IMR-90 (cell line): ENCODE results near the gene MADCAM1. TPM values are rescaled to one million over a fixed set of nuclear protein-coding genes. Genes with fewer than 3 reads are reported as not detected.
"Not testable (repeated sequence)": the region's sequence is repeated elsewhere in the genome, so short reads cannot be mapped to it uniquely, and the experiment has no call there.

ENCODE experiments used
- ATAC-seq: fragments of 200-7000 bp; cut with Tn5 transposase; 2 replicates; pipeline ENCODE4 v1.9.1; 2020; ENCODE audit warnings: low read depth, mild to moderate bottlenecking, moderate library complexity
- BruUV-seq: library from RNA; stranded (reverse); fragments of 400-500 nt; replicated peaks from 2 replicates; lab custom pipeline; 2021; lab: Mats Ljungman, UMichigan
- CTCF ChIA-PET: fragments of 300-600 bp; formaldehyde crosslinking; extraction: SDS; loops from one replicate; lab custom pipeline; 2021; ENCODE audit warnings: antibody characterized with exemption; lab: Yijun Ruan, JAX
- POLR2A ChIA-PET: fragments of 300-600 bp; sonication (Branson Sonifier 250); formaldehyde crosslinking; loops from one replicate; lab custom pipeline; 2022; ENCODE audit warnings: antibody characterized with exemption; ENCODE audit not compliant: unreplicated experiment; lab: Charles Lee
- DNase-seq: peaks from one replicate; pipeline ENCODE4 v3.0.0; 2013
- H2AFZ ChIP-seq: replicated peaks from 2 replicates; pipeline ENCODE3; 2013; ENCODE audit warnings: low read length, mild to moderate bottlenecking; ENCODE audit not compliant: poor library complexity
- H2AK5ac ChIP-seq: 2 replicates; pipeline ENCODE4 v1.6.1; 2013; ENCODE audit warnings: low read depth, low read length, inconsistent platforms
- H2AK9ac ChIP-seq: replicated peaks from 2 replicates; pipeline ENCODE3; 2013; ENCODE audit warnings: mild to moderate bottlenecking, low read depth, low read length, moderate library complexity; ENCODE audit not compliant: poor library complexity
- H2BK120ac ChIP-seq: 2 replicates; pipeline ENCODE4 v1.6.1; 2013; ENCODE audit warnings: low read depth, low read length, inconsistent platforms
- H2BK15ac ChIP-seq: 3 replicates; pipeline ENCODE4 v1.6.1; 2013; ENCODE audit warnings: low read depth, low read length, inconsistent platforms
- H2BK20ac ChIP-seq: 2 replicates; pipeline ENCODE4 v1.6.1; 2013; ENCODE audit warnings: low read depth, mild to moderate bottlenecking, inconsistent platforms, low read length, moderate library complexity
- H2BK5ac ChIP-seq: 2 replicates; pipeline ENCODE4 v1.6.1; 2013; ENCODE audit warnings: mild to moderate bottlenecking, low read depth, low read length, inconsistent platforms; ENCODE audit not compliant: poor library complexity, severe bottlenecking
- H3K14ac ChIP-seq: replicated peaks from 2 replicates; pipeline ENCODE4 v1.6.1; 2013; ENCODE audit warnings: low read depth, low read length, inconsistent platforms
- H3K18ac ChIP-seq: 2 replicates; pipeline ENCODE4 v1.6.1; 2013; ENCODE audit warnings: low read depth, low read length, control low read depth
- H3K23ac ChIP-seq: 2 replicates; pipeline ENCODE4 v1.6.1; 2013; ENCODE audit warnings: low read depth, low read length, inconsistent platforms
- H3K27ac ChIP-seq: 2 replicates; pipeline ENCODE4 v1.5.1; 2013; ENCODE audit warnings: mild to moderate bottlenecking, control low read depth, low read length; ENCODE audit not compliant: insufficient read depth
- H3K27me3 ChIP-seq: 2 replicates; pipeline ENCODE4 v1.6.1; 2013; ENCODE audit warnings: low read length; ENCODE audit not compliant: control insufficient read depth, insufficient read depth
- H3K36me3 ChIP-seq: 2 replicates; pipeline ENCODE4 v1.6.1; 2013; ENCODE audit warnings: low read length, mixed read lengths; ENCODE audit not compliant: control insufficient read depth, insufficient read depth
- H3K4ac ChIP-seq: 2 replicates; pipeline ENCODE4 v1.6.1; 2013; ENCODE audit warnings: low read depth, low read length, inconsistent platforms
- H3K4me1 ChIP-seq: 2 replicates; pipeline ENCODE4 v1.6.1; 2013; ENCODE audit warnings: low read length, mixed read lengths; ENCODE audit not compliant: control insufficient read depth, insufficient read depth
- H3K4me2 ChIP-seq: 2 replicates; pipeline ENCODE4 v1.6.1; 2013; ENCODE audit warnings: low read depth, mild to moderate bottlenecking, control low read depth, low read length, moderate library complexity
- H3K4me3 ChIP-seq: 2 replicates; pipeline ENCODE4 v1.5.1; 2013; ENCODE audit warnings: low read depth, mild to moderate bottlenecking, control low read depth, low read length, moderate library complexity; ENCODE audit not compliant: insufficient read depth
- H3K56ac ChIP-seq: 2 replicates; pipeline ENCODE4 v1.6.1; 2013; ENCODE audit warnings: low read length, inconsistent platforms; ENCODE audit not compliant: insufficient read depth; ENCODE audit errors: extremely low read depth
- H3K79me1 ChIP-seq, 2 experiments: 2 replicates each; pipeline ENCODE4 v1.6.1; 2013; ENCODE audit warnings: low read length in 2 of 2, inconsistent platforms in 1 of 2, low read depth in 1 of 2
- H3K9ac ChIP-seq: 2 replicates; pipeline ENCODE4 v1.6.1; 2013; ENCODE audit warnings: low read depth, low read length, control low read depth
- H3K9me1 ChIP-seq: 2 replicates; pipeline ENCODE4 v1.6.1; 2013; ENCODE audit warnings: low read length, inconsistent platforms; ENCODE audit not compliant: insufficient read depth
- H3K9me3 ChIP-seq: 2 replicates; pipeline ENCODE4 v1.6.1; 2013; ENCODE audit warnings: low read length; ENCODE audit not compliant: control insufficient read depth, insufficient read depth
- H4K20me1 ChIP-seq: 2 replicates; pipeline ENCODE4 v1.6.1; 2013; ENCODE audit warnings: low read length, inconsistent platforms; ENCODE audit not compliant: insufficient read depth
- H4K5ac ChIP-seq: 2 replicates; pipeline ENCODE4 v1.6.1; 2013; ENCODE audit warnings: mild to moderate bottlenecking, low read depth, low read length, control low read depth
- H4K8ac ChIP-seq, 2 experiments: 2 replicates each; pipeline ENCODE4 v1.6.1; 2013; ENCODE audit warnings: low read depth in 2 of 2, low read length in 2 of 2, control low read depth in 1 of 2, inconsistent platforms in 1 of 2
- H4K91ac ChIP-seq: 2 replicates; pipeline ENCODE4 v1.6.1; 2013; ENCODE audit warnings: low read depth, low read length, inconsistent platforms; ENCODE audit not compliant: insufficient read depth
- WGBS, 2 experiments: methylation state at CpG; one replicate each; pipeline versions ENCODE4 v1.1.5 to v1.1.7; 2013; ENCODE audit warnings: missing lambda C conversion rate in 2 of 2; ENCODE audit not compliant: insufficient read length in 1 of 2; ENCODE audit errors: extremely low coverage in 2 of 2; 5-methylcytosine and 5-hydroxymethylcytosine counted together
- dilution Hi-C: fragments of 300-500 bp; cut with HindIII; formaldehyde crosslinking; loops from one replicate; pipeline ENCODE4 v1.14.3; 2018; ENCODE audit warnings: low sequenced_read_pairs; ENCODE audit not compliant: unreplicated experiment
- in situ Hi-C: fragments of 300-500 bp; cut with MboI; formaldehyde crosslinking; loops from 3 replicates; pipeline ENCODE4 v1.14.3; 2019; ENCODE audit warnings: low sequenced_read_pairs, inconsistent platforms, mixed read lengths
- intact Hi-C: fragments of 100-400 bp; cut with micrococcal nuclease; formaldehyde crosslinking; loops from 2 replicates; pipeline ENCODE4 v1.10.0; 2022
- polyA plus RNA-seq, 3 experiments: library from polyadenylated mRNA; depleted of rRNA; stranded (reverse); fragments of >200 nt; gene quantifications; 2 replicates each; pipeline ENCODE4 v1.2.3, GENCODE V29; 2012; ENCODE audit warnings: low replicate concordance in 1 of 3
- total RNA-seq: library from RNA; depleted of rRNA; stranded (reverse); fragments of >200 nt; gene quantifications from 2 replicates; pipeline ENCODE4 v1.2.3, GENCODE V29; 2012

Gene MADCAM1
- total and polyA plus RNA-seq, 2 of the 4 experiments (the other 2 are of a cell fraction), result 0.24 TPM; not detected in 1

- H2AFZ ChIP-seq, H2BK5ac ChIP-seq, H3K27me3 ChIP-seq, in situ Hi-C loops, H3K4ac ChIP-seq, H4K20me1 ChIP-seq, H3K36me3 ChIP-seq, H3K27ac ChIP-seq, H3K18ac ChIP-seq, H4K5ac ChIP-seq, CTCF ChIA-PET, intact Hi-C loops, BruUV-seq, H3K4me1 ChIP-seq, H2BK20ac ChIP-seq, H4K91ac ChIP-seq, ATAC-seq, dilution Hi-C loops, H3K4me2 ChIP-seq, H4K8ac ChIP-seq, H2BK120ac ChIP-seq, H3K9ac ChIP-seq, H3K79me1 ChIP-seq, H3K56ac ChIP-seq, POLR2A ChIA-PET, H2BK15ac ChIP-seq, DNase-seq, H3K9me1 ChIP-seq, H2AK5ac ChIP-seq, H3K14ac ChIP-seq, H3K23ac ChIP-seq, H3K4me3 ChIP-seq, H2AK9ac ChIP-seq: not testable (repeated sequence)
- H3K9me3 ChIP-seq, result peaks cover 16% of the 10 kb centered on the region
- 94% methylated on average over 15 of the region's 33 CpGs; no CpG with 5 or more reads in 1 of the 2 experiments for WGBS, 2 experiments
Observed at GRCh38 chr19:450912-451481, 45.3 kb upstream of the MADCAM1 start.
